ENCODE measurements around the gene EOGT. TPM values are rescaled to one million over a fixed set of nuclear protein-coding genes. Genes with fewer than 3 reads are reported as not detected.

EOGT gene
- total and polyA plus RNA-seq, 2 experiments from 2014 or later: 11.9 to 27.2 TPM

DNA sequence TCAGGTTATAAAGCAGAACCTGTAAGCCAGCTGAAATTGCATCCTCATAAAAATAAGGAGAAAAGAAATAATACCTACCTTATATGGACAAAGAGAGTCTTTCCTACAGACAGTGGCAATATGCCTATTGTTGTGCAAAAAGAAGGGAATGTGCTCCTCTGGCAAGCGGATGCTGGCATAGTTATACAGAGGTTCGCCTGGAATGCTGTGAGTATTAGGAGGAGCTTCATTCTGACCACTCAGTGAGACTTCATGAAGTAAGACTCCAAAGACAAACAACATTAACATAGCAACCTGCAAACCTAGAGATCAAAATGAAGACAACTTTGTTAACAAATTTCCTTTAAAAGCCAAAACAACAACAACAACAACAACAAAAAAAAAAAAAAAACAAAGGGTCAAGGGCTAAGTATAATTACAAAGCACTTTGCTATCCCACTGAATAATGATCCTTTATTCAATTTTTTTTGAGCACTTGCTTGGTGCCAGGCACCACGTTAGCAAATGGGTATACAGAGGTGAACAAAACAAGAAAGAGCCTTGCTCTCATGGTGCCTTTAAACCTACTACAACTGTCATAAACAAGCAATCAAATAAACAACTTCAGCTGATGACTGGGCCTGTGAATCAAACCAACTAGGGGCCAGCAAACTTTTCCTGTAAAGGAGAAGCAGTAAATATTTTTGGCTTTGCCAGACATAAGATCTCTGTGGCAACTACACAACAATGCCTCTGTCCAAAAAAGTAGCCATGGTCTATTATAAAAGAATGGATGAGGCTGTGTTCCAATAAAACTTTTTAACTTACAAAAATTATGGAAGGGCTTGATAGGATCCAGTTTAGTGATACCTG is 3.7 kb downstream of the EOGT start (continued):
- TF ChIP-seq, protein P1, sequence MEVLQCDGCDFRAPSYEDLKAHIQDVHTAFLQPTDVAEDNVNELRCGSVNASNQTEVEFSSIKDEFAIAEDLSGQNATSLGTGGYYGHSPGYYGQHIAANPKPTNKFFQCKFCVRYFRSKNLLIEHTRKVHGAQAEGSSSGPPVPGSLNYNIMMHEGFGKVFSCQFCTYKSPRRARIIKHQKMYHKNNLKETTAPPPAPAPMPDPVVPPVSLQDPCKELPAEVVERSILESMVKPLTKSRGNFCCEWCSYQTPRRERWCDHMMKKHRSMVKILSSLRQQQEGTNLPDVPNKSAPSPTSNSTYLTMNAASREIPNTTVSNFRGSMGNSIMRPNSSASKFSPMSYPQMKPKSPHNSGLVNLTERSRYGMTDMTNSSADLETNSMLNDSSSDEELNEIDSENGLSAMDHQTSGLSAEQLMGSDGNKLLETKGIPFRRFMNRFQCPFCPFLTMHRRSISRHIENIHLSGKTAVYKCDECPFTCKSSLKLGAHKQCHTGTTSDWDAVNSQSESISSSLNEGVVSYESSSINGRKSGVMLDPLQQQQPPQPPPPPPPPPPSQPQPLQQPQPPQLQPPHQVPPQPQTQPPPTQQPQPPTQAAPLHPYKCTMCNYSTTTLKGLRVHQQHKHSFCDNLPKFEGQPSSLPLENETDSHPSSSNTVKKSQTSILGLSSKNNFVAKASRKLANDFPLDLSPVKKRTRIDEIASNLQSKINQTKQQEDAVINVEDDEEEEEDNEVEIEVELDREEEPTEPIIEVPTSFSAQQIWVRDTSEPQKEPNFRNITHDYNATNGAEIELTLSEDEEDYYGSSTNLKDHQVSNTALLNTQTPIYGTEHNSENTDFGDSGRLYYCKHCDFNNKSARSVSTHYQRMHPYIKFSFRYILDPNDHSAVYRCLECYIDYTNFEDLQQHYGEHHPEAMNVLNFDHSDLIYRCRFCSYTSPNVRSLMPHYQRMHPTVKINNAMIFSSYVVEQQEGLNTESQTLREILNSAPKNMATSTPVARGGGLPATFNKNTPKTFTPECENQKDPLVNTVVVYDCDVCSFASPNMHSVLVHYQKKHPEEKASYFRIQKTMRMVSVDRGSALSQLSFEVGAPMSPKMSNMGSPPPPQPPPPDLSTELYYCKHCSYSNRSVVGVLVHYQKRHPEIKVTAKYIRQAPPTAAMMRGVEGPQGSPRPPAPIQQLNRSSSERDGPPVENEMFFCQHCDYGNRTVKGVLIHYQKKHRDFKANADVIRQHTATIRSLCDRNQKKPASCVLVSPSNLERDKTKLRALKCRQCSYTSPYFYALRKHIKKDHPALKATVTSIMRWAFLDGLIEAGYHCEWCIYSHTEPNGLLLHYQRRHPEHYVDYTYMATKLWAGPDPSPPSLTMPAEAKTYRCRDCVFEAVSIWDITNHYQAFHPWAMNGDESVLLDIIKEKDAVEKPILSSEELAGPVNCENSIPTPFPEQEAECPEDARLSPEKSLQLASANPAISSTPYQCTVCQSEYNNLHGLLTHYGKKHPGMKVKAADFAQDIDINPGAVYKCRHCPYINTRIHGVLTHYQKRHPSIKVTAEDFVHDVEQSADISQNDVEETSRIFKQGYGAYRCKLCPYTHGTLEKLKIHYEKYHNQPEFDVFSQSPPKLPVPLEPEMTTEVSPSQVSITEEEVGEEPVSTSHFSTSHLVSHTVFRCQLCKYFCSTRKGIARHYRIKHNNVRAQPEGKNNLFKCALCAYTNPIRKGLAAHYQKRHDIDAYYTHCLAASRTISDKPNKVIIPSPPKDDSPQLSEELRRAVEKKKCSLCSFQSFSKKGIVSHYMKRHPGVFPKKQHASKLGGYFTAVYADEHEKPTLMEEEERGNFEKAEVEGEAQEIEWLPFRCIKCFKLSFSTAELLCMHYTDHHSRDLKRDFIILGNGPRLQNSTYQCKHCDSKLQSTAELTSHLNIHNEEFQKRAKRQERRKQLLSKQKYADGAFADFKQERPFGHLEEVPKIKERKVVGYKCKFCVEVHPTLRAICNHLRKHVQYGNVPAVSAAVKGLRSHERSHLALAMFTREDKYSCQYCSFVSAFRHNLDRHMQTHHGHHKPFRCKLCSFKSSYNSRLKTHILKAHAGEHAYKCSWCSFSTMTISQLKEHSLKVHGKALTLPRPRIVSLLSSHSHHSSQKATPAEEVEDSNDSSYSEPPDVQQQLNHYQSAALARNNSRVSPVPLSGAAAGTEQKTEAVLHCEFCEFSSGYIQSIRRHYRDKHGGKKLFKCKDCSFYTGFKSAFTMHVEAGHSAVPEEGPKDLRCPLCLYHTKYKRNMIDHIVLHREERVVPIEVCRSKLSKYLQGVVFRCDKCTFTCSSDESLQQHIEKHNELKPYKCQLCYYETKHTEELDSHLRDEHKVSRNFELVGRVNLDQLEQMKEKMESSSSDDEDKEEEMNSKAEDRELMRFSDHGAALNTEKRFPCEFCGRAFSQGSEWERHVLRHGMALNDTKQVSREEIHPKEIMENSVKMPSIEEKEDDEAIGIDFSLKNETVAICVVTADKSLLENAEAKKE (CRISPR knock-in tag; IDR thresholded peaks at IDR 0.05): peak; percentile 45; the same call in 1 of the 2 replicates
- no peak for TF ChIP-seq NANOG (IDR thresholded peaks at IDR 0.05; ENCODE audit: borderline replicate concordance)

DNA sequence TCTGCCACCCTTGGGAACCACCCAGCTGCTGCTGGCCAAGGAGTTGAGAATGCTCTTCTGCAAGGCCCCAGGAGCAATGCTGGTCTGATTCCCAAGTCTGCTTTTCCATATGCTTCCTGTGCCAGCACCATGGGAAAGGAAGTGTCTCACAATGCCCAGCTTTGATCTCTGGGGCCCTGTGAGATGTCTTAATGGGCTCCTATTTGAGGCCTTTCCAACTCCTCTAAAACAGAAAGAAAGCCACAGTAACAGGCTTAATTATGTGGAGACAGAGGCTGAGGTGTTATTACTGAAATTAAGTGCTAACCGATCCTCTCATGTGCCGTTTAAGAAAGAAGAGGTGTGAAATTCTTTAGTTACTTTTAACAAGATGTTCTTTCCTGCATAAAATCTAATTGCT is 4.5 kb downstream of the EOGT start:
- Mint-ChIP-seq H3K4me3 (peak overlapping the region; percentile 36; the same call in 2 of the 3 replicates), H3K27me3 (ENCODE audit: insufficient read depth, low read depth, poor library complexity) (peaks cover 9% of the 10 kb centered on the region), H3K4me1 (peaks cover 51% of the 10 kb centered on the region), H3K9me3 (no peaks in the 10 kb centered on the region), H3K27ac (peak overlapping the region; percentile 89), H3K36me3 (ENCODE audit: low read depth) (peaks cover 45% of the 10 kb centered on the region)
- H3K79me2 ChIP-seq (replicated peaks; ENCODE audit: insufficient read depth): no peaks in the 10 kb centered on the region
- H3F3A ChIP-seq (replicated peaks; ENCODE audit: low read depth): no peaks in the 10 kb centered on the region
- H3K4me3 ChIP-seq: no peak overlapping the region
- DNase-seq (ENCODE audit: low spot score) (peak; percentile 60), ATAC-seq (peak; percentile 2; the same call in 2 of the 3 replicates)
- H3K27me3 ChIP-seq (ENCODE audit: insufficient read depth): no peaks in the 10 kb centered on the region
- H3K9me2 ChIP-seq (ENCODE audit: insufficient read depth): no peaks in the 10 kb centered on the region
- no peak overlapping the region for H2AFZ ChIP-seq
- H3K4me2 ChIP-seq: peak overlapping the region; percentile 5
- peaks cover 9% of the 10 kb centered on the region; the same call in 1 of the 2 replicates for H3K36me3 ChIP-seq (ENCODE audit: insufficient read depth)
- H3K4me1 ChIP-seq (ENCODE audit: insufficient read depth): peaks cover 38% of the 10 kb centered on the region
- H4K20me1 ChIP-seq (replicated peaks; ENCODE audit: insufficient read depth): no peaks in the 10 kb centered on the region
- H3K27ac ChIP-seq (ENCODE audit: low read depth): peak overlapping the region; percentile 81
- TF ChIP-seq ZNF331 (CRISPR knock-in tag; IDR thresholded peaks at IDR 0.05; ENCODE audit: low read depth) (no peak), NANOG (IDR thresholded peaks at IDR 0.05; ENCODE audit: borderline replicate concordance) (peak; percentile 49; the same call in 1 of the 2 replicates), EZH2 (IDR thresholded peaks at IDR 0.05; ENCODE audit: low read depth, unreplicated experiment) (no peak)
- TF ChIP-seq, protein P1 (CRISPR knock-in tag; IDR thresholded peaks at IDR 0.05): peak; percentile 96

Data from GM23338 (cell line).